ENCODE data around the gene RASA3.

RASA3 gene

GRCh38 chr13:113982296-113982661, 150.1 kb downstream of the RASA3 start:
- Histone ChIP-seq H3K27me3 (replicated peaks; ENCODE audit: insufficient read depth, low read length) (no peaks in the 10 kb centered on the region), H3F3A (ENCODE audit: insufficient read depth, low read length) (no peaks in the 10 kb centered on the region), H3K79me2 (ENCODE audit: low read length) (0 out of 2 replicates have a peak, but pooled peaks cover 2% of the 10 kb centered on the region), H3K9ac (ENCODE audit: low read length) (no peak overlapping the region), H2AFZ (ENCODE audit: low read length) (no peak overlapping the region), H3K4me2 (ENCODE audit: low read depth, low read length) (no peak overlapping the region), H3K27ac (ENCODE audit: low read length) (no peak overlapping the region), H3K9me2 (replicated peaks; ENCODE audit: insufficient read depth, low read length) (no peaks in the 10 kb centered on the region), H3K36me3 (replicated peaks; ENCODE audit: insufficient read depth, low read length) (peaks cover 12% of the 10 kb centered on the region; the same call in 1 of the 2 replicates), H4K20me1 (ENCODE audit: insufficient read depth, low read length) (no peaks in the 10 kb centered on the region), H3K4me1 (ENCODE audit: low read length) (no peaks in the 10 kb centered on the region), H3K4me3 (ENCODE audit: low read length) (no peak overlapping the region), H3K9me3 (replicated peaks; ENCODE audit: insufficient read depth, low read length) (no peaks in the 10 kb centered on the region)
- TF ChIP-seq CTCF (IDR thresholded peaks at IDR 0.05; ENCODE audit: low read length) (no peak), EZH2phosphoT487 (IDR thresholded peaks at IDR 0.05; ENCODE audit: low read length) (no peak), EZH2 (optimal IDR thresholded peaks at IDR 0.05; ENCODE audit: low read depth, low read length) (no peak)
- DNase-seq = no peak

- H3K27ac ChIP-seq (ENCODE audit: low read length) = no peak overlapping the region
- H3F3A ChIP-seq (ENCODE audit: insufficient read depth, low read length) = no peaks in the 10 kb centered on the region
- no peak overlapping the region for H2AFZ ChIP-seq (ENCODE audit: low read length)
- no peak overlapping the region for H3K9ac ChIP-seq (ENCODE audit: low read length)
- no peaks in the 10 kb centered on the region for H3K9me3 ChIP-seq (replicated peaks; ENCODE audit: insufficient read depth, low read length)
- H3K79me2 ChIP-seq (ENCODE audit: low read length) = 0 out of 2 replicates have a peak, but pooled peaks cover 2% of the 10 kb centered on the region
- H3K4me1 ChIP-seq (ENCODE audit: low read length) = no peaks in the 10 kb centered on the region
- no peaks in the 10 kb centered on the region for H4K20me1 ChIP-seq (ENCODE audit: insufficient read depth, low read length)
- no peak overlapping the region for H3K4me3 ChIP-seq (ENCODE audit: low read length)
- H3K9me2 ChIP-seq (replicated peaks; ENCODE audit: insufficient read depth, low read length) = no peaks in the 10 kb centered on the region
- no peaks in the 10 kb centered on the region for H3K27me3 ChIP-seq (replicated peaks; ENCODE audit: insufficient read depth, low read length)
- DNase-seq = no peak
- H3K4me2 ChIP-seq (ENCODE audit: low read depth, low read length) = no peak overlapping the region
- peaks cover 12% of the 10 kb centered on the region; the same call in 1 of the 2 replicates for H3K36me3 ChIP-seq (replicated peaks; ENCODE audit: insufficient read depth, low read length)
- TF ChIP-seq EZH2 (optimal IDR thresholded peaks at IDR 0.05; ENCODE audit: low read depth, low read length) = no peak
- no peak for TF ChIP-seq EZH2phosphoT487 (IDR thresholded peaks at IDR 0.05; ENCODE audit: low read length)
Measured at GRCh38 chr13:113981611-113982295, 150.7 kb downstream of the RASA3 start.

- H3K4me3 ChIP-seq (ENCODE audit: low read length) = no peak overlapping the region
- no peaks in the 10 kb centered on the region for H3K9me3 ChIP-seq (replicated peaks; ENCODE audit: insufficient read depth, low read length)
- TF ChIP-seq EZH2 (optimal IDR thresholded peaks at IDR 0.05; ENCODE audit: low read depth, low read length) (no peak), EZH2phosphoT487 (IDR thresholded peaks at IDR 0.05; ENCODE audit: low read length) (no peak), CTCF (IDR thresholded peaks at IDR 0.05; ENCODE audit: low read length) (no peak)
- H3K9me2 ChIP-seq (replicated peaks; ENCODE audit: insufficient read depth, low read length) = no peaks in the 10 kb centered on the region
- peaks cover 12% of the 10 kb centered on the region; the same call in 1 of the 2 replicates for H3K36me3 ChIP-seq (replicated peaks; ENCODE audit: insufficient read depth, low read length)
- no peak for DNase-seq
- H3K4me2 ChIP-seq (ENCODE audit: low read depth, low read length) = no peak overlapping the region
- H4K20me1 ChIP-seq (ENCODE audit: insufficient read depth, low read length) = no peaks in the 10 kb centered on the region
- no peaks in the 10 kb centered on the region for H3K27me3 ChIP-seq (replicated peaks; ENCODE audit: insufficient read depth, low read length)
- H3F3A ChIP-seq (ENCODE audit: insufficient read depth, low read length) = no peaks in the 10 kb centered on the region
- no peak overlapping the region for H3K27ac ChIP-seq (ENCODE audit: low read length)
- H3K9ac ChIP-seq (ENCODE audit: low read length) = no peak overlapping the region
- no peaks in the 10 kb centered on the region for H3K4me1 ChIP-seq (ENCODE audit: low read length)
- H2AFZ ChIP-seq (ENCODE audit: low read length) = no peak overlapping the region
- 0 out of 2 replicates have a peak, but pooled peaks cover 2% of the 10 kb centered on the region for H3K79me2 ChIP-seq (ENCODE audit: low read length)
Measured at GRCh38 chr13:113981194-113981605, 151.2 kb downstream of the RASA3 start.

All from MM.1S (cell line).